ENCODE results near the gene AGAP2.

DNA sequence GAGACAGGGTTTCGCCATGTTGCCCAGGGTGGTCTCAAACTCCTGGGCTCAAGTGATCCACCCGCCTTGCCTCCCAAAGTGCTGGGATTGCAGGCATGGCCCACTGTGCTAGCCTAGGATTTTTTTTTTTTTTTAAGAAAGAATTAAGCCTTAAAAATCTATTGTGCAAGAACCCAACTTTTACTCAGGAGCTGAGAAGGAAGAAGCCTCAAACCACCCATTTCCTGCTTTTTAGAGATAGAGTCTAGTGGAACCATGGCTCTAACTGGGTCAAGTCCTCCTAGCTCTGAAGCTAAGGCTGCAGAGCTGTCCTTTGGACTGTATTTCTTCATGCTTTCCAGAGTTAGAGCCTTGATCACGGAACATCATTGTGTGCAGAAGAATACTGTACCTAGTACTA lies 42.7 kb upstream of the AGAP2 start:
- TF ChIP-seq DPF2 (IDR thresholded peaks at IDR 0.05) (no peak), JUND (IDR thresholded peaks at IDR 0.05; ENCODE audit: borderline replicate concordance, low read depth, low read length) (no peak), JUND (tag; IDR thresholded peaks at IDR 0.05; ENCODE audit: borderline replicate concordance, low read depth, low read length) (no peak), CEBPB (tag; IDR thresholded peaks at IDR 0.05) (no peak)
- TF ChIP-seq, protein P1, sequence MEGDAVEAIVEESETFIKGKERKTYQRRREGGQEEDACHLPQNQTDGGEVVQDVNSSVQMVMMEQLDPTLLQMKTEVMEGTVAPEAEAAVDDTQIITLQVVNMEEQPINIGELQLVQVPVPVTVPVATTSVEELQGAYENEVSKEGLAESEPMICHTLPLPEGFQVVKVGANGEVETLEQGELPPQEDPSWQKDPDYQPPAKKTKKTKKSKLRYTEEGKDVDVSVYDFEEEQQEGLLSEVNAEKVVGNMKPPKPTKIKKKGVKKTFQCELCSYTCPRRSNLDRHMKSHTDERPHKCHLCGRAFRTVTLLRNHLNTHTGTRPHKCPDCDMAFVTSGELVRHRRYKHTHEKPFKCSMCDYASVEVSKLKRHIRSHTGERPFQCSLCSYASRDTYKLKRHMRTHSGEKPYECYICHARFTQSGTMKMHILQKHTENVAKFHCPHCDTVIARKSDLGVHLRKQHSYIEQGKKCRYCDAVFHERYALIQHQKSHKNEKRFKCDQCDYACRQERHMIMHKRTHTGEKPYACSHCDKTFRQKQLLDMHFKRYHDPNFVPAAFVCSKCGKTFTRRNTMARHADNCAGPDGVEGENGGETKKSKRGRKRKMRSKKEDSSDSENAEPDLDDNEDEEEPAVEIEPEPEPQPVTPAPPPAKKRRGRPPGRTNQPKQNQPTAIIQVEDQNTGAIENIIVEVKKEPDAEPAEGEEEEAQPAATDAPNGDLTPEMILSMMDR (IDR thresholded peaks at IDR 0.05 in 2 of 3, conservative IDR thresholded peaks at IDR 0.05 in 1 of 3; ENCODE audit: insufficient read depth in 2 of 3, low read depth in 1 of 3, low read length in 3 of 3) = no peak
- TF ChIP-seq, protein P2, sequence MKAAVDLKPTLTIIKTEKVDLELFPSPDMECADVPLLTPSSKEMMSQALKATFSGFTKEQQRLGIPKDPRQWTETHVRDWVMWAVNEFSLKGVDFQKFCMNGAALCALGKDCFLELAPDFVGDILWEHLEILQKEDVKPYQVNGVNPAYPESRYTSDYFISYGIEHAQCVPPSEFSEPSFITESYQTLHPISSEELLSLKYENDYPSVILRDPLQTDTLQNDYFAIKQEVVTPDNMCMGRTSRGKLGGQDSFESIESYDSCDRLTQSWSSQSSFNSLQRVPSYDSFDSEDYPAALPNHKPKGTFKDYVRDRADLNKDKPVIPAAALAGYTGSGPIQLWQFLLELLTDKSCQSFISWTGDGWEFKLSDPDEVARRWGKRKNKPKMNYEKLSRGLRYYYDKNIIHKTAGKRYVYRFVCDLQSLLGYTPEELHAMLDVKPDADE (conservative IDR thresholded peaks at IDR 0.05; ENCODE audit: control insufficient read depth, low read depth, low read length) = no peak
